Stimulated activated CD8-positive, alpha-beta memory T cell treated with anti-CD3 and anti-CD28 coated beads, Interleukin-4, amount 100 ng/mL, for 24 hours (primary cell): ENCODE data around the gene SORCS1.

ENCODE experiments used
- DNase-seq: peaks from one replicate; pipeline ENCODE4 v3.0.0-alpha.2; 2020; ENCODE audit warnings: low read depth

SORCS1 gene

GRCh38 chr10:106815427-106816043 lies 349.0 kb downstream of the SORCS1 start:
- no peak for DNase-seq

GRCh38 chr10:106804992-106805582 lies 359.4 kb downstream of the SORCS1 start:
- no peak for DNase-seq

- DNase-seq, result no peak
Observed at GRCh38 chr10:106802949-106803348, 361.6 kb downstream of the SORCS1 start.

- DNase-seq, result no peak
Observed at GRCh38 chr10:106799776-106800175, 364.7 kb downstream of the SORCS1 start.

- no peak for DNase-seq
Observed at GRCh38 chr10:106795619-106796018, 368.9 kb downstream of the SORCS1 start.

GRCh38 chr10:106793617-106794016 lies 370.9 kb downstream of the SORCS1 start:
- DNase-seq, result no peak

- no peak for DNase-seq
Observed at GRCh38 chr10:106789623-106790022, 374.9 kb downstream of the SORCS1 start.

- no peak for DNase-seq
Observed at GRCh38 chr10:106788982-106789381, 375.5 kb downstream of the SORCS1 start.

GRCh38 chr10:106785528-106785927 lies 379.0 kb downstream of the SORCS1 start:
- DNase-seq, result no peak

GRCh38 chr10:106780632-106781031 lies 383.9 kb downstream of the SORCS1 start:
- no peak for DNase-seq

GRCh38 chr10:106777841-106778240 lies 386.7 kb downstream of the SORCS1 start:
- DNase-seq, result no peak

- no peak for DNase-seq
Observed at GRCh38 chr10:106775127-106775526, 389.4 kb downstream of the SORCS1 start.

- DNase-seq, result no peak
Observed at GRCh38 chr10:106772957-106773356, 391.5 kb downstream of the SORCS1 start.

GRCh38 chr10:106771154-106771553 lies 393.4 kb downstream of the SORCS1 start:
- no peak for DNase-seq

GRCh38 chr10:106768204-106768603 lies 396.3 kb downstream of the SORCS1 start:
- DNase-seq, result no peak

- no peak for DNase-seq
Observed at GRCh38 chr10:106765928-106766327, 398.6 kb downstream of the SORCS1 start.

- DNase-seq, result no peak
Observed at GRCh38 chr10:106765241-106765754, 399.2 kb downstream of the SORCS1 start.

GRCh38 chr10:106764360-106764759 lies 400.1 kb downstream of the SORCS1 start:
- no peak for DNase-seq

- DNase-seq, result no peak
Observed at GRCh38 chr10:106761906-106762305, 402.6 kb downstream of the SORCS1 start.

GRCh38 chr10:106757521-106757920 lies 407.0 kb downstream of the SORCS1 start:
- DNase-seq, result no peak

- DNase-seq, result no peak
Observed at GRCh38 chr10:106751091-106751490, 413.4 kb downstream of the SORCS1 start.

GRCh38 chr10:106746868-106747267 lies 417.6 kb downstream of the SORCS1 start:
- no peak for DNase-seq

- DNase-seq, result no peak
Observed at GRCh38 chr10:106741006-106741530, 423.4 kb downstream of the SORCS1 start.

GRCh38 chr10:106740071-106740470 lies 424.4 kb downstream of the SORCS1 start:
- DNase-seq, result no peak
